Endothelial cell of umbilical vein (primary cell): ENCODE data around the gene SMAP1. TPM values are rescaled to one million over a fixed set of nuclear protein-coding genes. Genes with fewer than 3 reads are reported as not detected.

Experiments used
- BruUV-seq: library from RNA; stranded (reverse); fragments of 400-500 nt; replicated peaks from 2 replicates; lab custom pipeline; 2021; lab: Mats Ljungman, UMichigan
- CTCF ChIA-PET: fragments of 300-600, 350-600 bp; sonication (Branson Sonifier 250); formaldehyde crosslinking; loops from one replicate; lab custom pipeline; 2021; ENCODE audit warnings: antibody characterized with exemption, inconsistent platforms; lab: Charles Lee
- POLR2A ChIA-PET: fragments of 300-600, 350-600 bp; sonication (Branson Sonifier 250); formaldehyde crosslinking; loops from one replicate; lab custom pipeline; 2021; ENCODE audit warnings: antibody characterized with exemption, inconsistent platforms; lab: Charles Lee
- DNase-seq: peaks from one replicate; pipeline ENCODE4 v3.0.0-alpha.2; 2011; ENCODE audit warnings: low read depth, low spot score
- FAIRE-seq: peaks from 2 replicates; lab custom pipeline; 2011; peaks lifted over from hg19 to GRCh38; lab: Jason Lieb, UNC
- H2AFZ ChIP-seq: 2 replicates; pipeline ENCODE4 v1.6.0; 2012; ENCODE audit warnings: low read depth, low read length, control low read depth, inconsistent platforms
- H3K27ac ChIP-seq: 2 replicates; pipeline ENCODE4 v1.5.1; 2011; ENCODE audit warnings: low read depth, mild to moderate bottlenecking, control low read depth, low read length, moderate library complexity; ENCODE audit not compliant: insufficient read depth
- H3K27me3 ChIP-seq, 2 experiments: 2 replicates each; pipeline versions ENCODE4 v1.6.0 to v1.6.1; 2011; ENCODE audit warnings: low read length in 2 of 2, mixed read lengths in 1 of 2; ENCODE audit not compliant: control insufficient read depth in 2 of 2, insufficient read depth in 2 of 2
- H3K36me3 ChIP-seq, 2 experiments: 2 replicates in 1 of 2; 3 replicates in 1 of 2; pipeline ENCODE4 v1.5.1; 2011; ENCODE audit warnings: low read length in 2 of 2, mild to moderate bottlenecking in 1 of 2, moderate library complexity in 1 of 2; ENCODE audit not compliant: control insufficient read depth in 2 of 2, insufficient read depth in 2 of 2; ENCODE audit errors: extremely low read depth in 1 of 2
- H3K4me1 ChIP-seq: 3 replicates; pipeline ENCODE4 v1.5.1; 2011; ENCODE audit warnings: mild to moderate bottlenecking, low read length; ENCODE audit not compliant: control insufficient read depth, insufficient read depth; ENCODE audit errors: extremely low read depth
- H3K4me2 ChIP-seq: 2 replicates; pipeline ENCODE4 v1.6.1; 2011; ENCODE audit warnings: low read length, control low read depth, mixed read lengths; ENCODE audit not compliant: insufficient read depth
- H3K4me3 ChIP-seq, 3 experiments: fragments of 200-600 bp in 1 of 3; sonication (generic), shearing (Covaris generic) in 1 of 3; replicated peaks in 1 of 3; 2 replicates each; pipeline ENCODE4 v1.5.1; 2011 to 2016; ENCODE audit warnings: control low read depth in 3 of 3, low read length in 3 of 3, mild to moderate bottlenecking in 2 of 3, inconsistent platforms in 1 of 3, low read depth in 1 of 3, moderate library complexity in 1 of 3; ENCODE audit not compliant: insufficient read depth in 1 of 3
- H3K79me2 ChIP-seq: 2 replicates; pipeline ENCODE4 v1.6.0; 2012; ENCODE audit warnings: low read length, inconsistent platforms; ENCODE audit not compliant: control insufficient read depth, insufficient read depth
- H3K9ac ChIP-seq: replicated peaks from 2 replicates; pipeline ENCODE3; 2011; ENCODE audit warnings: low read length, control low read depth; ENCODE audit not compliant: insufficient read depth; ENCODE audit errors: extremely low read depth
- H3K9me1 ChIP-seq: replicated peaks from 3 replicates; pipeline ENCODE4 v1.6.0; 2011; ENCODE audit warnings: mild to moderate bottlenecking, low read length; ENCODE audit not compliant: control insufficient read depth, insufficient read depth; ENCODE audit errors: extremely low read depth
- H3K9me3 ChIP-seq: replicated peaks from 2 replicates; pipeline ENCODE4 v1.5.1; 2012; ENCODE audit warnings: low read length, inconsistent platforms; ENCODE audit not compliant: control insufficient read depth, insufficient read depth
- H4K20me1 ChIP-seq: replicated peaks from 2 replicates; pipeline ENCODE3; 2011; ENCODE audit warnings: mild to moderate bottlenecking, low read length; ENCODE audit not compliant: control insufficient read depth, insufficient read depth; ENCODE audit errors: extremely low read depth
- EZH2 ChIP-seq: IDR thresholded peaks from 2 replicates; pipeline ENCODE4 v1.6.1; 2012; ENCODE audit warnings: borderline replicate concordance, low read depth, mild to moderate bottlenecking, moderate library complexity, low read length, inconsistent platforms; ENCODE audit not compliant: severe bottlenecking
- FOS ChIP-seq: IDR thresholded peaks from 2 replicates; pipeline ENCODE4 v1.6.1; 2011; ENCODE audit warnings: mild to moderate bottlenecking, low read length, moderate library complexity, borderline replicate concordance; ENCODE audit not compliant: insufficient read depth
- GATA2 ChIP-seq: IDR thresholded peaks from 2 replicates; pipeline ENCODE4 v1.7.0; 2011; ENCODE audit warnings: low read depth, mild to moderate bottlenecking, moderate library complexity, mixed read lengths, low read length; ENCODE audit not compliant: insufficient read length, insufficient read depth
- JUN ChIP-seq: IDR thresholded peaks from 2 replicates; pipeline ENCODE4 v1.6.1; 2011; ENCODE audit warnings: borderline replicate concordance, low read depth; ENCODE audit not compliant: insufficient read length, insufficient read depth
- MYC ChIP-seq: IDR thresholded peaks from one replicate; pipeline ENCODE4 v1.6.1; 2011; ENCODE audit warnings: mild to moderate bottlenecking, low read depth, low read length
- POLR2A ChIP-seq: IDR thresholded peaks from 2 replicates; pipeline ENCODE4 v1.6.1; 2012; ENCODE audit warnings: low read depth, mild to moderate bottlenecking, control low read depth, low read length
- POLR2AphosphoS5 ChIP-seq: IDR thresholded peaks from 2 replicates; pipeline ENCODE4 v1.6.1; 2012; ENCODE audit warnings: low read depth, mild to moderate bottlenecking, control low read depth, low read length, moderate library complexity; ENCODE audit not compliant: insufficient read depth
- dilution Hi-C: fragments of 300-500 bp; cut with MboI; formaldehyde crosslinking; loops from one replicate; pipeline ENCODE4 v1.15.0; 2019; ENCODE audit warnings: low sequenced_read_pairs; ENCODE audit not compliant: extremely low pct_ligation_motif_present
- intact Hi-C: fragments of 100-400 bp; cut with micrococcal nuclease; formaldehyde crosslinking; loops from one replicate; pipeline ENCODE4 v1.10.0; 2022
- polyA plus RNA-seq, 4 experiments: library from polyadenylated mRNA; depleted of rRNA in 3 of 4; stranded (reverse) in 3 of 4; unstranded in 1 of 4; fragments of >200 nt; gene quantifications; 2 replicates each; pipeline versions ENCODE4 v1.2.1 to v1.2.3, GENCODE V29; 2011 to 2012; ENCODE audit warnings: missing spikeins in 1 of 4
- total RNA-seq: library from RNA; stranded (reverse); gene quantifications from 2 replicates; pipeline ENCODE4 v1.2.3, GENCODE V29; 2021
- TF ChIP-seq, protein P1 (sequence below), 2 donors: IDR thresholded peaks; 1 replicate in 1 of 2; 2 replicates in 1 of 2; pipeline ENCODE4 v1.5.1; 2011; ENCODE audit warnings: low read length in 2 of 2, mild to moderate bottlenecking in 2 of 2, moderate library complexity in 2 of 2, control low read depth in 1 of 2, inconsistent platforms in 1 of 2, low read depth in 1 of 2; ENCODE audit not compliant: insufficient read depth in 1 of 2; ENCODE audit errors: extremely low read depth in 1 of 2
- TF ChIP-seq, protein P2 (sequence below): IDR thresholded peaks from 2 replicates; pipeline ENCODE4 v1.6.1; 2011; ENCODE audit not compliant: insufficient read depth, insufficient read length

SMAP1 gene
- total and polyA plus RNA-seq, 2 donors (not counting 3 experiments of a cell fraction or from before 2014, with no cell fraction given) = 14.6 to 24.6 TPM

DNA sequence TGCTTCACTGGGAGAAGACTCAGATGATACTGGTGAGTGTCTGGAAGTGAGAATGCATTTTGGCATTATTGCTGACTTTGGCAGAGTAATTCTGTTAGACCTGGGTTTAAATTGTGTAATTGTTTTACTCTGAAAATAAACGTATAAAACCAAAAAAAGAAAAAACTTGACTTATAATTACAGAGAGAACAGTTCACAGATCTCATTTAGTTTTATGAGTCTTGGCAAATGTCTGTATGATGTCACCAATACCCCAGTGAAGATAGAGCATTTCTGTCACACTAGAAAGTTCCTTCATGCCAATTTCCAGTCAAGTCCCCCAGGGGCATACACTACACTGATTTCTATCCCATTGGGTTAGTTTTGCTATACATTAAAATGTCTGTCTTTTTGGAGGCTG, 67.3 kb downstream of the SMAP1 start:
- TF ChIP-seq FOS = no peak
- TF ChIP-seq POLR2AphosphoS5 = no peak
- TF ChIP-seq EZH2 = no peak
- TF ChIP-seq, protein P1, sequence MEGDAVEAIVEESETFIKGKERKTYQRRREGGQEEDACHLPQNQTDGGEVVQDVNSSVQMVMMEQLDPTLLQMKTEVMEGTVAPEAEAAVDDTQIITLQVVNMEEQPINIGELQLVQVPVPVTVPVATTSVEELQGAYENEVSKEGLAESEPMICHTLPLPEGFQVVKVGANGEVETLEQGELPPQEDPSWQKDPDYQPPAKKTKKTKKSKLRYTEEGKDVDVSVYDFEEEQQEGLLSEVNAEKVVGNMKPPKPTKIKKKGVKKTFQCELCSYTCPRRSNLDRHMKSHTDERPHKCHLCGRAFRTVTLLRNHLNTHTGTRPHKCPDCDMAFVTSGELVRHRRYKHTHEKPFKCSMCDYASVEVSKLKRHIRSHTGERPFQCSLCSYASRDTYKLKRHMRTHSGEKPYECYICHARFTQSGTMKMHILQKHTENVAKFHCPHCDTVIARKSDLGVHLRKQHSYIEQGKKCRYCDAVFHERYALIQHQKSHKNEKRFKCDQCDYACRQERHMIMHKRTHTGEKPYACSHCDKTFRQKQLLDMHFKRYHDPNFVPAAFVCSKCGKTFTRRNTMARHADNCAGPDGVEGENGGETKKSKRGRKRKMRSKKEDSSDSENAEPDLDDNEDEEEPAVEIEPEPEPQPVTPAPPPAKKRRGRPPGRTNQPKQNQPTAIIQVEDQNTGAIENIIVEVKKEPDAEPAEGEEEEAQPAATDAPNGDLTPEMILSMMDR (IDR thresholded peaks at IDR 0.05; ENCODE audit: extremely low read depth in 1 of 2, insufficient read depth in 1 of 2, low read depth in 1 of 2, low read length in 2 of 2) = no peak
- TF ChIP-seq POLR2A = no peak
- TF ChIP-seq, protein P2, sequence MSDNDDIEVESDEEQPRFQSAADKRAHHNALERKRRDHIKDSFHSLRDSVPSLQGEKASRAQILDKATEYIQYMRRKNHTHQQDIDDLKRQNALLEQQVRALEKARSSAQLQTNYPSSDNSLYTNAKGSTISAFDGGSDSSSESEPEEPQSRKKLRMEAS = no peak
- TF ChIP-seq MYC = no peak
- TF ChIP-seq JUN = no peak
- no peak for TF ChIP-seq GATA2
- FAIRE-seq = no peak
- Histone ChIP-seq H3K27ac (no peak overlapping the region), H3K9me3 (no peaks in the 10 kb centered on the region), H3K36me3 (peaks cover 0 to 3% of the 10 kb centered on the region in 2 experiments), H3K9ac (no peak overlapping the region), H3K27me3 (no peaks in the 10 kb centered on the region), H3K4me3 (no peak overlapping the region), H2AFZ (no peak overlapping the region), H3K9me1 (no peaks in the 10 kb centered on the region), H3K79me2 (peaks cover 1% of the 10 kb centered on the region), H3K4me2 (no peak overlapping the region), H3K4me1 (no peaks in the 10 kb centered on the region), H4K20me1 (no peaks in the 10 kb centered on the region)
- no peak for DNase-seq
- ChIA-PET CTCF (no interaction called here), POLR2A (no interaction called here)
- dilution Hi-C loops = no loop called here
- intact Hi-C loops = no loop called here
- no TSS peak for BruUV-seq
